Liver (tissue), 3 donors: Measurements from ENCODE around the gene KATNAL2.
"Not testable (repeated sequence)": the region's sequence is repeated elsewhere in the genome, so short reads cannot be mapped to it uniquely, and the experiment has no call there.

ENCODE experiments used
- JUND ChIP-seq, 2 donors: IDR thresholded peaks; 2 replicates each; pipeline ENCODE4 v1.6.1; 2016; ENCODE audit warnings: antibody characterized with exemption in 2 of 2
- SP1 ChIP-seq: IDR thresholded peaks from 2 replicates; pipeline ENCODE4 v1.6.1; 2018; ENCODE audit warnings: antibody characterized with exemption, mild to moderate bottlenecking
- TAF1 ChIP-seq: conservative IDR thresholded peaks from 2 replicates; pipeline ENCODE4 v1.6.1; 2016; ENCODE audit warnings: antibody characterized with exemption, mild to moderate bottlenecking
- YY1 ChIP-seq: IDR thresholded peaks from 2 replicates; pipeline ENCODE4 v1.6.1; 2016; ENCODE audit warnings: antibody characterized with exemption, mild to moderate bottlenecking
- TF ChIP-seq, protein P1 (sequence below): fragments of 150-350 bp; IDR thresholded peaks from 2 replicates; pipeline ENCODE4 v1.5.1; 2017; ENCODE audit warnings: improper control_type of control experiment, low read depth, low read length; ENCODE audit not compliant: missing input control
- TF ChIP-seq, protein P2 (sequence below): IDR thresholded peaks from 2 replicates; pipeline ENCODE4 v1.6.1; 2016; ENCODE audit warnings: antibody characterized with exemption
- donor health status: healthy.
- donor health status: healthy.

DNA sequence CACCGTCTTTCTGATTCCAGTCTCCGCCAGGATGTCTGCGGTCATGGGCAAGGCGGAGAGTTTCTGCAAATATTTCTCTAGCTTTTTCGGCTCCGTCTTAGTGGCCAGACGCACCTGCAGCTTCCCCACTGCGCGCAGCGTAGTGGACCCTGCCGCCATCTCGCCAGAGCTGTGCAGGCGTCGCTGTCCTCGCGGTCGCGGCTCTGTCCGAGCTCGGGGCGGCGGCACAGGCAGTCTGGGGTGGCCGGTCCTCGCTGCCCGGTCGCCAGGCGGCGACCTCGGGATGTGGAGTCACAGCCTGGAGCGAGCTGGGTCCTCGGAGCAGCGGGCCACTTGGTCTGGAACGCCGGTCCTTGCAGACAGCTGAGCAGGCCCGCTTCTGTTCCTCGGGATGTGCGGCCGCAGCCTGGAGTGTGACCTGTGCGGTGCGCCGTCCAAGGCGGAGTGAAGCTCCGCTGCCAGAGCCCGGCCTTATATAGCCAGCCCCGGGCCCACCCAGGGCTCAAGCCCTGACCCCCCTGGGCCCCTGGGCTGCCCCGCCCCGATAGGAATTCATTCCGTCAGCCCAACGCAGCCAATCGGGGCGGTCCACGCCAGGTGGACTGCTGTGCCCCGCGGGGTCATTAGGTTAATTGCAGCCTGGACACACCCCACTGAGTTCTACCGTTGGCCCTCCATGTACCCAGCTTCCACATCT, 106.5 kb downstream of the KATNAL2 start:
- TF ChIP-seq SP1; YY1; JUND (IDR thresholded peaks at IDR 0.05); TAF1: not testable (repeated sequence)
- TF ChIP-seq, protein P1, sequence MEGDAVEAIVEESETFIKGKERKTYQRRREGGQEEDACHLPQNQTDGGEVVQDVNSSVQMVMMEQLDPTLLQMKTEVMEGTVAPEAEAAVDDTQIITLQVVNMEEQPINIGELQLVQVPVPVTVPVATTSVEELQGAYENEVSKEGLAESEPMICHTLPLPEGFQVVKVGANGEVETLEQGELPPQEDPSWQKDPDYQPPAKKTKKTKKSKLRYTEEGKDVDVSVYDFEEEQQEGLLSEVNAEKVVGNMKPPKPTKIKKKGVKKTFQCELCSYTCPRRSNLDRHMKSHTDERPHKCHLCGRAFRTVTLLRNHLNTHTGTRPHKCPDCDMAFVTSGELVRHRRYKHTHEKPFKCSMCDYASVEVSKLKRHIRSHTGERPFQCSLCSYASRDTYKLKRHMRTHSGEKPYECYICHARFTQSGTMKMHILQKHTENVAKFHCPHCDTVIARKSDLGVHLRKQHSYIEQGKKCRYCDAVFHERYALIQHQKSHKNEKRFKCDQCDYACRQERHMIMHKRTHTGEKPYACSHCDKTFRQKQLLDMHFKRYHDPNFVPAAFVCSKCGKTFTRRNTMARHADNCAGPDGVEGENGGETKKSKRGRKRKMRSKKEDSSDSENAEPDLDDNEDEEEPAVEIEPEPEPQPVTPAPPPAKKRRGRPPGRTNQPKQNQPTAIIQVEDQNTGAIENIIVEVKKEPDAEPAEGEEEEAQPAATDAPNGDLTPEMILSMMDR: not testable (repeated sequence)
- TF ChIP-seq, protein P2, sequence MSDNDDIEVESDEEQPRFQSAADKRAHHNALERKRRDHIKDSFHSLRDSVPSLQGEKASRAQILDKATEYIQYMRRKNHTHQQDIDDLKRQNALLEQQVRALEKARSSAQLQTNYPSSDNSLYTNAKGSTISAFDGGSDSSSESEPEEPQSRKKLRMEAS: not testable (repeated sequence)
